ENCODE measurements around the gene ACVR1C. TPM values are rescaled to one million over a fixed set of nuclear protein-coding genes. Genes with fewer than 3 reads are reported as not detected.

ACVR1C gene
- total RNA-seq, 1 donor from 2014 or later: 1.1 TPM

- ATAC-seq: no peak
- no peak overlapping the region for H3K4me3 ChIP-seq
These were observed 122.1 kb downstream of the ACVR1C start for GRCh38 chr2:157506586-157506985.

GRCh38 chr2:157504623-157505022, 124.0 kb downstream of the ACVR1C start:
- intact Hi-C loops (cut with DNase I): no loop called here
- H3K9me3 ChIP-seq: no peaks in the 10 kb centered on the region
- no peaks in the 10 kb centered on the region for H3K27me3 ChIP-seq
- H3K36me3 ChIP-seq: no peaks in the 10 kb centered on the region
- ATAC-seq (no peak), DNase-seq (no peak)
- H3K4me3 ChIP-seq: no peak overlapping the region
- H3K27ac ChIP-seq: no peak overlapping the region
- no peak for TF ChIP-seq CTCF (IDR thresholded peaks at IDR 0.05)
- H3K4me1 ChIP-seq: no peaks in the 10 kb centered on the region

More at GRCh38 chr2:157506586-157506985, 122.1 kb downstream of the ACVR1C start:
- intact Hi-C loops (cut with DNase I): no loop called here
- no peak for TF ChIP-seq CTCF (IDR thresholded peaks at IDR 0.05)
- DNase-seq: no peak
- H3K36me3 ChIP-seq: no peaks in the 10 kb centered on the region
- H3K9me3 ChIP-seq: no peaks in the 10 kb centered on the region
- H3K4me1 ChIP-seq: no peaks in the 10 kb centered on the region
- no peaks in the 10 kb centered on the region for H3K27me3 ChIP-seq
- H3K27ac ChIP-seq: no peak overlapping the region

GRCh38 chr2:157501026-157501425, 127.6 kb downstream of the ACVR1C start:
- Histone ChIP-seq H3K36me3 (no peaks in the 10 kb centered on the region), H3K4me1 (no peaks in the 10 kb centered on the region), H3K27ac (no peak overlapping the region), H3K27me3 (no peaks in the 10 kb centered on the region), H3K9me3 (no peaks in the 10 kb centered on the region), H3K4me3 (no peak overlapping the region)
- no peak for TF ChIP-seq CTCF (IDR thresholded peaks at IDR 0.05)
- no peak for DNase-seq
- intact Hi-C loops (cut with DNase I): no loop called here
- ATAC-seq: no peak

- no peaks in the 10 kb centered on the region for H3K9me3 ChIP-seq
- ATAC-seq (no peak), DNase-seq (no peak)
- H3K27ac ChIP-seq: no peak overlapping the region
- no peak overlapping the region for H3K4me3 ChIP-seq
- H3K36me3 ChIP-seq: no peaks in the 10 kb centered on the region
- TF ChIP-seq CTCF (IDR thresholded peaks at IDR 0.05): no peak
- no peaks in the 10 kb centered on the region for H3K27me3 ChIP-seq
- intact Hi-C loops (cut with DNase I): no loop called here
- no peaks in the 10 kb centered on the region for H3K4me1 ChIP-seq
These were observed 128.3 kb downstream of the ACVR1C start for GRCh38 chr2:157500334-157500733.

GRCh38 chr2:157498483-157498882, 130.2 kb downstream of the ACVR1C start:
- H3K27me3 ChIP-seq: no peaks in the 10 kb centered on the region
- no peaks in the 10 kb centered on the region for H3K4me1 ChIP-seq
- no peak for TF ChIP-seq CTCF (IDR thresholded peaks at IDR 0.05)
- no peak overlapping the region for H3K4me3 ChIP-seq
- DNase-seq (no peak), ATAC-seq (no peak)
- no peak overlapping the region for H3K27ac ChIP-seq
- H3K9me3 ChIP-seq: no peaks in the 10 kb centered on the region
- intact Hi-C loops (cut with DNase I): loop anchor here (10.0 kb wide), 1 partner anchor 506 kb away; no protein-coding TSS in a partner anchor
- no peaks in the 10 kb centered on the region for H3K36me3 ChIP-seq
